GM19023 (cell line): ENCODE results near the gene DNAJC25.
"Not testable (repeated sequence)": the region's sequence is repeated elsewhere in the genome, so short reads cannot be mapped to it uniquely, and the experiment has no call there.

Source experiments
- ATAC-seq: cut with Tn5 transposase; IDR thresholded peaks from one replicate; pipeline ENCODE4 v1.9.1; 2021; ENCODE audit warnings: mild to moderate bottlenecking, moderate library complexity; ENCODE audit not compliant: unreplicated experiment

Gene DNAJC25

GRCh38 chr9:111631214-111631971, at the start of gene DNAJC25:
DNAJC25 (plus strand) TSS chr9:111631334; CDS start chr9:111631408, 74 bp downstream.
- peak; percentile 97 for ATAC-seq

- ATAC-seq: no peak
Measured at GRCh38 chr9:111582888-111583287, 48.2 kb upstream of the DNAJC25 start.

GRCh38 chr9:111586378-111586777, 44.8 kb upstream of the DNAJC25 start:
- no peak for ATAC-seq

- no peak for ATAC-seq
Measured at GRCh38 chr9:111588846-111589245, 42.3 kb upstream of the DNAJC25 start.

- ATAC-seq: no peak
Measured at GRCh38 chr9:111597852-111598732, 33.0 kb upstream of the DNAJC25 start.

- no peak for ATAC-seq
Measured at GRCh38 chr9:111598733-111599091, 32.4 kb upstream of the DNAJC25 start.

- ATAC-seq: peak; percentile 53
Measured at GRCh38 chr9:111599092-111599954, 31.8 kb upstream of the DNAJC25 start, which contains the start of gene PTGR1. PTGR1 (minus strand) TSS chr9:111599647; CDS start chr9:111597422, 2,225 bp downstream.

- ATAC-seq: peak; percentile 8
Measured at GRCh38 chr9:111599955-111600343, 31.2 kb upstream of the DNAJC25 start.

GRCh38 chr9:111601237-111602018, 29.7 kb upstream of the DNAJC25 start:
- no peak for ATAC-seq

GRCh38 chr9:111603041-111603440, 28.1 kb upstream of the DNAJC25 start:
- ATAC-seq: no peak

GRCh38 chr9:111604054-111604615, 27.0 kb upstream of the DNAJC25 start:
- ATAC-seq: no peak

- ATAC-seq: no peak
Measured at GRCh38 chr9:111605041-111605559, 26.0 kb upstream of the DNAJC25 start.

- no peak for ATAC-seq
Measured at GRCh38 chr9:111610149-111610548, 21.0 kb upstream of the DNAJC25 start.

- ATAC-seq: no peak
Measured at GRCh38 chr9:111610845-111611244, 20.3 kb upstream of the DNAJC25 start.

GRCh38 chr9:111613436-111614040, 17.6 kb upstream of the DNAJC25 start:
- ATAC-seq: no peak

GRCh38 chr9:111615928-111616327, 15.2 kb upstream of the DNAJC25 start:
- ATAC-seq: no peak

- ATAC-seq: not testable (repeated sequence)
Measured at GRCh38 chr9:111617349-111617748, 13.8 kb upstream of the DNAJC25 start.

GRCh38 chr9:111621895-111622480, 9.1 kb upstream of the DNAJC25 start:
- no peak for ATAC-seq

- no peak for ATAC-seq
Measured at GRCh38 chr9:111622626-111623025, 8.5 kb upstream of the DNAJC25 start.
